NCI-H460 (cell line): ENCODE measurements around the gene AFM. TPM values are rescaled to one million over a fixed set of nuclear protein-coding genes. Genes with fewer than 3 reads are reported as not detected.
A peak's percentile ranks its signal among the peaks of the same experiment; 100 is the strongest.
"Not testable (repeated sequence)": the region's sequence is repeated elsewhere in the genome, so short reads cannot be mapped to it uniquely, and the experiment has no call there.

Source experiments
- DNase-seq: peaks from one replicate; pipeline ENCODE4 v3.0.0-alpha.2; 2016; ENCODE audit warnings: low read depth; ENCODE audit errors: extremely low read depth
- small RNA-seq, 2 experiments: library from RNA; depleted of rRNA; stranded (forward); fragments of <200 nt; gene quantifications; one replicate each; pipeline ENCODE3, GENCODE V24; 2014
- total RNA-seq: library from RNA; depleted of rRNA; stranded (reverse); fragments of >200 nt; shearing (Covaris generic); gene quantifications from 2 replicates; pipeline ENCODE4 v1.2.3, GENCODE V29; 2014; rRNA removed

The AFM gene
- total RNA-seq, 1 experiment from 2014 or later = not detected

- DNase-seq = no peak
Measured at GRCh38 chr4:73501664-73502265, 20.2 kb downstream of the AFM start.

DNA sequence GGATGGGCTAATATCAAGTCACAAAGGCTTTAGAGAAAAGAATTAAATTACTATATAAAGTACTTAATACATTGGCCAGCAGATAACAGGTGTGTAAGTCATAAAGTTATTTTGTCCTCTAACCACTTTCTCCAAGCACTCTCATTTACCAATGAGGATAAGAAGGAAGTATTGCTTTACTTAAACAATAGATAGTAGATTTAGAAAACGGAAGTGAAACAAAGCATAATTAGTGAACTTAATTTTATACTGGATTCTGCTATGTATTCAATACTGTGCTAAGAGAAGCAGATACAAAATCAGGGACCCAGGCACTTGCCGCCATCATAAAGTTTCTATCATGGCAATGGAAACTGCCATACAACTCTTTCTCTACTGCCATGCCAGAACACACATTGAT is 24.0 kb downstream of the AFM start:
- no peak for DNase-seq

- DNase-seq = no peak
Measured at GRCh38 chr4:73507541-73507940, 26.0 kb downstream of the AFM start.

GRCh38 chr4:73508651-73509050 is 27.1 kb downstream of the AFM start:
- no peak for DNase-seq

DNA sequence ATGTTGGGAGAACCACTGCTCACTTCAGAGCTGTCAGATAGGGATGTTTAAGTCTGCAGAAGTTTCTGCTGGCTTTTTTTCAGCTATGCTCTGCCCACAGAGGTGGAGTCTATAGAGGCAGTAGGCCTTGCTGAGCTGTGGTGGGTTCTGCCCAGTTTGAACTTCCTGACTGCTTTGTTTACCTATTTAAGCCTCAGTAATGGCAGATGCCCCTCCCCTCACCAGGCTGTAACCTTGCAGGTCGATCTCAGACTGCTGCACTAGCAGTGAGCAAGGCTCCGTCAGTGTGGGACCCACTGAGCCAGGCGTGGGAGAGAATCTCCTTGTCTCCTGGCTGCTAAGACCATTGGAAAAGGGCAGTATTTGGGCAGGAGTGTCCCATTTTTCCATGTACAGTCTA is 36.8 kb downstream of the AFM start:
- no peak for DNase-seq

DNA sequence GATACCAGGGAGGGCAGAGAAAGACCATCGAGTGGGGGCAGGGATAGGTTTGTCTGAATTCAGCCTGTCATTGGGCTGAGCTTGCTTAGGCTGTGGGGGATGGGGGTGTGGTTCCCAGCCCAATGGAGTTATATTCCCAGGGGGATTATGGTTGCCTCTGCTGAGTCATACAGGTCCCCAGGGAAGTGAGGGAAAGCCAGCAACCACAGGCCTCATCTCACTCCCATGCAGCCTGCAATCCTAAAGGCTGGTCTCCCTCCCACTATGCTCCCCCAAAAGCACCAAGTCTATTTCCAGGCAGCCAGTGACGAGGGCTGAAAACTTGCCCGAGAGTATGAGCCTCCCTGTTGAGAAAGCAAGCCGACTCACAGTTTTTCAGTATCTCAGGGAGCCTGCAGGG is 39.3 kb downstream of the AFM start:
- DNase-seq = peak; percentile 66

GRCh38 chr4:73523126-73523525 is 41.6 kb downstream of the AFM start:
- DNase-seq = no peak

DNA sequence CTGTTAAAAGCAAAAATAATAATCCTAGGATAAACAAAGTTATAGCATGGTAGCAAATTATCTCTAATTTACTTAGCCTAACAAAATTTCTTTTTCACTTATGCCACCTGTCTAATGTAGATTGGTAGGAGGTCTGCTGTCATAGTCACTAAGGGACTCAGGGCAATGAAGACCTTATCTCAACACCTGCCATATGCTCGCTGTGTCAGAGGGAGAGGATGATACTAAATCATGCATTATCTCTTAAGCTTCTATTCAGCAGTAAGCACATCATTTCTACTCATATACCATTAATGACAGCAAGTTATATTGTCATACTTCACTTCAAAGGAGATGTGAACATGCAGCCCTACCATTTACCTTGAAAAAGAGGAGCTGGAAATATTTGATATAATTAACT is 44.1 kb downstream of the AFM start:
- no peak for DNase-seq

- DNase-seq = no peak
Measured at GRCh38 chr4:73527196-73527595, 45.7 kb downstream of the AFM start.

DNA sequence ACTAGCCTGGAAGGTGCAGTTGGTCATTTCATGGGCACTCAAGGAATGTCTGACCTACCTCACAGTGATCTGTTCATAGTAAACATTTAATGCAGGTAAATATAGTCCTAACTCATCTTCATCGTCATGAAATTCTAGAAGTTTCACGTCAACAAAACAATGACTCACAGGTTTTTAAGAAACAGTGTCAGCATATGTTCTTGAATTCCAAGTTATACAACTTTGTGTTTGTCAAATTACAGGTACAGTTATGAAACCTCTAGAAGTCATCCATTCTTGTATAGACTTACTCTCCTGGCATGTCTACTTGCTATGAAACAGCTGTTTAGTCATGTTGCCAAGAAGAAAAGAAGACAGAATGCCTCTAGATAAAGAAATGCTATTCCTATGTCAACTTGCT is 46.6 kb downstream of the AFM start:
- DNase-seq = no peak

- DNase-seq = no peak
Measured at GRCh38 chr4:73533515-73534422, 52.2 kb downstream of the AFM start.

- no peak for DNase-seq
Measured at GRCh38 chr4:73538162-73538561, 56.6 kb downstream of the AFM start.

DNA sequence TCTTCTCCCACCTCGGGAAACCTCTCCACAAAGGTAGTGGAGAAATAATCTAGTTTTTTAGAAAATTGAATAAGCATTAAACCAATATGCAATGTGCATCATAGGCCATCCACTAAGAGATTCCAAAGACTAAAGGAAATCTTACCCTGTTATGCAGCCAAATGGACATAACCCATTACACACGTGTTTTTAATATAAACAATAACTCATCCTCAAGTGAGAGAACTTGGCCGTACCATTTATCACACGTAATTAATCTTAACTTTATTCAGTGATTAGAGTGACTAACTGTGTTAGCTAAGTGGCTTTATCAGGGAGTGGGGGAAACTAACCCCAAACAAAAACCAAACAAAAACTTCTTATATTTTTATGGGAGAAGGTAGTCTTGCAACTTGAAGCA is 57.8 kb downstream of the AFM start:
- no peak for DNase-seq

- DNase-seq = no peak
Measured at GRCh38 chr4:73540826-73541225, 59.3 kb downstream of the AFM start.

DNA sequence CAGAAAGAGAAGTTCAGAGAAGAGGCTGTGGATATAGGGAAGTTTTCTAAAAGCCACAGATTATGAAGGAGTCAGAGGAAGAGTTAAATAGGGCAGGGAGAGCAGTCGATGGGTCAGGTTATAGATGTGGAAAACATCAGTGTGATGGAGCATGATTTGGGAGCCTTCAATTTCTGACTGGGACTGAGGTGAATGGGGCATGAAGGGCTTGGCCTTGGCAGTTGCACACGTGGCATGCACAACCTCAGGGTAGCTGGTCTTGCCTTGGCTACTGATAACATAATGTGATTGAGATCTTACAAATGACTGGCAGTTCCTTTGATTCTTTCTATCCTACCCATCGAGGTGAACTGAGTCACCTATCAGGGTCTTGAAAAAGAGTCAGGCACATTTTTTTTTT is 59.7 kb downstream of the AFM start:
- DNase-seq = no peak

GRCh38 chr4:73544620-73545019 is 63.1 kb downstream of the AFM start:
- DNase-seq = no peak

DNA sequence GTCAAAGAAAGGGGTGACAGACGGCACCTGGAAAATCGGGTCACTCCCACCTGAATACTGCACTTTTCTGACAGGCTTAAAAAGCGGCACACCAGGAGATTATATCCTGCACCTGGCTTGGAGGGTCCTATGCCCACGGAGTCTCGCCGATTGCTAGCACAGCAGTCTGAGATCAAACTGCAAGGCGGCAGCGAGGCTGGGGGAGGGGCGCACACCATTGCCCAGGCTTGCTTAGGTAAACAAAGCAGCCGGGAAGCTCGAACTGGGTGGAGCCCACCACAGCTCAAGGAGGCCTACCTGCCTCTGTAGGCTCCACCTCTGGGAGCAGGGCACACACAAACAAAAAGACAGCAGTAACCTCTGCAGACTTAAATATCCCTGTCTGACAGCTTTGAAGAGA is 69.3 kb downstream of the AFM start:
- not testable (repeated sequence) for DNase-seq

Small RNA genes lying within 50 kb of the gene (small RNA-seq; reads per million reads assigned to genes)
- 0 reads per million in 2 experiments for gene AC074250.1

Other genes starting within 250 kb of the AFM start
- gene ANKRD17, start 222.9 kb upstream of the AFM start, total RNA-seq = 33.7 and 36.1 TPM in 2 replicates
- not detected in 2 replicates for gene ALB, start 77.5 kb upstream of the AFM start, total RNA-seq
- gene AFP, start 45.5 kb upstream of the AFM start, total RNA-seq = 0.25 TPM in 1 of 2 replicates, not detected in the other
- 0.07 and 0.29 TPM in 2 replicates for gene RASSF6, start 138.7 kb downstream of the AFM start, total RNA-seq